ENCODE results near the gene MYO16.

DNA sequence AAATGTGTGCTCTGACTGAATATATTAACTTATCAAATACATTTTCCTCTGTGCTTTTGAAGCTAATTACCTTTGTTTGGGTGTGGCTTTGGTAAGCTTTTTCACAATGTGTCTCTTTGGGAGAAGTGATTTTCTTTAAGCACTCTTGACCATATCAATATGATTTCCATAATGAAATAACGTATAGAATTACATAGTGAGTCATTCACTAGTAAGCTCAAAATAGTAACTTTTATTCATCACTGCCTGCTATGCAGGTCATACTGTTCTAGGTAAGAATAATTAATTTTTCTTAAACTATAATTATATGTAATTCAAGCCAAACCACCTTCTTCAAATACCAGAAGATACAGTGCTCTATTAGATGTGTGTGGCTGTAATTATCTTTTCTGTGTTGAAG is 480.7 kb downstream of the MYO16 start:
- no peak for TF ChIP-seq POLR2A (IDR thresholded peaks at IDR 0.05)
- TF ChIP-seq CTCF (IDR thresholded peaks at IDR 0.05): no peak
- TF ChIP-seq POLR2AphosphoS5 (IDR thresholded peaks at IDR 0.05): no peak
- TF ChIP-seq EP300 (IDR thresholded peaks at IDR 0.05): no peak
